ENCODE results near the gene LALBA.
"Not testable (repeated sequence)": the region's sequence is repeated elsewhere in the genome, so short reads cannot be mapped to it uniquely, and the experiment has no call there.

Gene LALBA

GRCh38 chr12:48527891-48528670 is 41.8 kb downstream of the LALBA start:
- no peak for DNase-seq (ENCODE audit: low read depth)

GRCh38 chr12:48525332-48525731 is 44.5 kb downstream of the LALBA start, which contains the start of gene OR8S1:
Gene OR8S1 (plus strand): TSS chr12:48525632. CDS start chr12:48525632, 0 bp downstream.
- no peak for DNase-seq (ENCODE audit: low read depth)

- DNase-seq (ENCODE audit: low read depth), result not testable (repeated sequence)
Measured at GRCh38 chr12:48520381-48520780, 49.5 kb downstream of the LALBA start.
